CD8-positive, alpha-beta memory T cell (primary cell): Measurements from ENCODE around the gene AGBL4. TPM values are rescaled to one million over a fixed set of nuclear protein-coding genes. Genes with fewer than 3 reads are reported as not detected.

Experiments used
- CTCF ChIA-PET: fragments of 350-600 bp; sonication (Branson Sonifier 250); formaldehyde crosslinking; loops from one replicate; lab custom pipeline; 2021; ENCODE audit warnings: antibody characterized with exemption; lab: Charles Lee
- POLR2A ChIA-PET: fragments of 350-600 bp; sonication (Branson Sonifier 250); formaldehyde crosslinking; loops from one replicate; lab custom pipeline; 2021; ENCODE audit warnings: antibody characterized with exemption; lab: Charles Lee
- DNase-seq, 5 donors: peaks; one replicate each; pipeline versions ENCODE4 v3.0.0 to v3.0.0-alpha.2; 2020 to 2022; ENCODE audit warnings: mixed read lengths in 1 of 5
- H3K27ac ChIP-seq: one replicate; pipeline ENCODE4 v1.7.0; 2013; ENCODE audit warnings: low read depth, mild to moderate bottlenecking, low read length, moderate library complexity
- H3K27me3 ChIP-seq: 2 replicates; pipeline ENCODE4 v1.7.0; 2013; ENCODE audit warnings: low read length, mild to moderate bottlenecking; ENCODE audit not compliant: insufficient read depth, poor library complexity, severe bottlenecking
- H3K36me3 ChIP-seq: 2 replicates; pipeline ENCODE4 v1.7.0; 2013; ENCODE audit warnings: mild to moderate bottlenecking, low read length, moderate library complexity; ENCODE audit not compliant: insufficient read depth
- H3K4me1 ChIP-seq: 2 replicates; pipeline ENCODE4 v1.7.0; 2013; ENCODE audit warnings: mild to moderate bottlenecking, low read length, moderate library complexity; ENCODE audit not compliant: insufficient read depth
- H3K4me3 ChIP-seq: 2 replicates; pipeline ENCODE4 v1.7.0; 2013; ENCODE audit warnings: mild to moderate bottlenecking, low read length
- H3K9me3 ChIP-seq: 2 replicates; pipeline ENCODE4 v1.7.0; 2013; ENCODE audit warnings: mild to moderate bottlenecking, low read length
- H3K27ac Mint-ChIP-seq, 8 donors: one replicate each; pipeline ENCODE4 v1.8.0; 2020 to 2021; ENCODE audit warnings: mixed read lengths in 8 of 8, mild to moderate bottlenecking in 6 of 8, inconsistent platforms in 3 of 8, moderate library complexity in 3 of 8
- H3K27me3 Mint-ChIP-seq, 2 donors: one replicate each; pipeline ENCODE4 v1.8.0; 2020 to 2021; ENCODE audit warnings: mixed read lengths in 2 of 2, mild to moderate bottlenecking in 1 of 2, moderate library complexity in 1 of 2
- H3K36me3 Mint-ChIP-seq, 3 donors: one replicate each; pipeline ENCODE4 v1.8.0; 2020 to 2021; ENCODE audit warnings: mixed read lengths in 3 of 3, inconsistent platforms in 1 of 3, mild to moderate bottlenecking in 1 of 3
- H3K4me1 Mint-ChIP-seq, 3 donors: one replicate each; pipeline ENCODE4 v1.8.0; 2020 to 2021; ENCODE audit warnings: mixed read lengths in 3 of 3, inconsistent platforms in 1 of 3, mild to moderate bottlenecking in 1 of 3
- H3K4me3 Mint-ChIP-seq, 7 donors: one replicate each; pipeline ENCODE4 v1.8.0; 2020 to 2021; ENCODE audit warnings: mixed read lengths in 7 of 7, mild to moderate bottlenecking in 6 of 7, moderate library complexity in 4 of 7, inconsistent platforms in 2 of 7
- H3K9me3 Mint-ChIP-seq, 5 donors: one replicate each; pipeline ENCODE4 v1.8.0; 2020 to 2022; ENCODE audit warnings: mixed read lengths in 5 of 5, mild to moderate bottlenecking in 3 of 5, moderate library complexity in 2 of 5, inconsistent platforms in 1 of 5
- polyA plus RNA-seq: library from polyadenylated mRNA; unstranded; fragments of 300-500 nt; fragmentation: Illumina TruSeq; gene quantifications from one replicate; pipeline ENCODE4 v1.2.3, GENCODE V29; 2021
- total RNA-seq, 2 experiments: library from RNA; stranded (reverse); gene quantifications; one replicate each; pipeline ENCODE4 v1.2.3, GENCODE V29; 2021

The AGBL4 gene
- total and polyA plus RNA-seq, 3 experiments from 2014 or later = 0.22 TPM; not detected in 2

GRCh38 chr1:48955774-48956173, 1068.0 kb downstream of the AGBL4 start:
- Mint-ChIP-seq H3K9me3 (peaks cover 0 to 5% (median 0%) of the 10 kb centered on the region in 5 donors), H3K4me3 (no peak overlapping the region), H3K36me3 (no peaks in the 10 kb centered on the region), H3K4me1 (no peaks in the 10 kb centered on the region), H3K27me3 (no peaks in the 10 kb centered on the region), H3K27ac (no peak overlapping the region)
- H3K27ac ChIP-seq = no peak overlapping the region
- no peak overlapping the region for H3K4me3 ChIP-seq
- H3K27me3 ChIP-seq = no peaks in the 10 kb centered on the region
- no peaks in the 10 kb centered on the region for H3K36me3 ChIP-seq
- H3K9me3 ChIP-seq = no peaks in the 10 kb centered on the region
- CTCF ChIA-PET = no interaction called here
- DNase-seq = no peak
- POLR2A ChIA-PET = no interaction called here
- H3K4me1 ChIP-seq = no peaks in the 10 kb centered on the region

DNA sequence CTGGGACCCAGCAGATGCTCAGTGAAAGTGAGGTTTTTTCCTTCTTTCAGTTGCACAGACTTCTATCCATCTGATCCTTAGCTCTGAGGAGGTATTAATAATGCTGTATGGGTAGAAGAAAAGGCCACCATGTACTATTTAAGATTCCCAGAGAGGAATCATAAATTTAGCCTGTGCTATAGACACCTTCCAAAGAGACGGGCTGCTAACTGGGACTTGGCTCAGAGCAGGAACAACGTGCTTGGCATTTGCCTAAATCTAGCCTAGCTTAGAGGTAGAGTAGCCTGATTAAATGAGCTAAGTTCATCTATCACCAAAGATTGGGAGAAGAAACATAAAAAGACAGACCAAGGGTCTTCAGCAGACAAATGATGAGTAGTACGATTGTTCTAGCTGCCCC, 1070.1 kb downstream of the AGBL4 start:
- Histone ChIP-seq H3K4me1 (no peaks in the 10 kb centered on the region), H3K4me3 (no peak overlapping the region), H3K36me3 (no peaks in the 10 kb centered on the region), H3K27ac (no peak overlapping the region), H3K27me3 (no peaks in the 10 kb centered on the region), H3K9me3 (no peaks in the 10 kb centered on the region)
- POLR2A ChIA-PET = no interaction called here
- no peak overlapping the region for H3K4me3 Mint-ChIP-seq
- DNase-seq = no peak
- no peaks in the 10 kb centered on the region for H3K27me3 Mint-ChIP-seq
- peaks cover 0 to 2% (median 0%) of the 10 kb centered on the region in 5 donors for H3K9me3 Mint-ChIP-seq
- no peak overlapping the region for H3K27ac Mint-ChIP-seq
- no peaks in the 10 kb centered on the region for H3K36me3 Mint-ChIP-seq
- no peaks in the 10 kb centered on the region for H3K4me1 Mint-ChIP-seq
- CTCF ChIA-PET = no interaction called here

DNA sequence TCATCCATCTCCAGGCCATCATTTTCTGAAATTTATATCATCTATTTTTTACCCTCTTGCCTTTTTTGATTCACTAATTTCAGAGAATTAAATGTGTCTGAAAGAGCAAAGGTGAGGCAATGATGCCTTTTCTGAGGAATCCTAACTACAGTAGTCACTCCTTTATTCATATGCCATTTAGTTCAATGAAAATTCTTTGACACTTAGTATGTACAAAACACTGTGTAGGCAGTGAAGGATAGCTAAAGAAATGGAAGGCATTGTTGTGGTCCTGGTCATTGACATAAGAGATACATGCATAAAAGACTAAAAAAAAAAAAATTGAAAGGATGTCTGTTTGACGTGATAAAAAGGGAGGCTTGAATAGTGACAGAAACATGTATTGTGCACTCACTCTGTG, 1075.2 kb downstream of the AGBL4 start:
- CTCF ChIA-PET = no interaction called here
- H3K4me1 Mint-ChIP-seq = no peaks in the 10 kb centered on the region
- no peaks in the 10 kb centered on the region for H3K27me3 Mint-ChIP-seq

DNA sequence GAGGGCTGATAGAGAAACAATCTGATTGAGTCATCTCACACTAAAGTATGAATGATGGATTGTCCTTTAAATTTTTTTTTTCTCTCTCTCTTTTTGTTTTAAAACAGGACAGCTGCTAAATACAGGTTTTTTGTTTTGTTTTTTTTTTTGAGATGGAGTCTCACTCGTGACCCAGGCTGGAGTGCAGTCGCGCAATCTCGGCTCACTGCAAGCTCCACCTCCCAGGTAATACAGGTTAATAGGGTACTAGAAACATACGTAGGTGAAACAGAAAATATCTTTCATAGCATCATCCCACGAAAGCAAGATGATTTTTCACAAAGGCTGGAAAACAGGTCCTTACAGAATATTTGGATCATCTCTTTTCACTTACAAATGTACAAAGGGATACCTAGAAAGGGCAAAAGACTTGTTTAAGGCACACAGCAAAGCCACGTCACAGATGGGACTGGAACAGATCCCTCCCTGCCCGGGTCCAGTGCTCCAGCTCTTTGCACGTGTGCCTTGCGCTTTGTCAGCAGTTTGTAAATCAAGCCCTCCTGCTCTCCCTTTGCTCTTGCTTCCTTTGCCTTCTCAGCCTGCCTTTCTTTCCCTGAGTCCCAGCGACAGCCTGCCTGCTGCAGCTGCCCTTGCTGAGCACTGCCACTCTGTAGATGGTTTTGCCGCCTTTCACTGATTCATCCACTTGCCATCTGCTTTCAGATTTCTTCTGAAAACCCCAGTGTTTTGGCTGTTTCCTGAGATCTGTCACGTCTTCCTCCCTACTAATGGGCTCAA, 1075.8 kb downstream of the AGBL4 start:
- Histone ChIP-seq H3K27me3 (no peaks in the 10 kb centered on the region), H3K36me3 (no peaks in the 10 kb centered on the region), H3K4me1 (no peaks in the 10 kb centered on the region), H3K27ac (no peak overlapping the region), H3K4me3 (no peak overlapping the region), H3K9me3 (no peaks in the 10 kb centered on the region)
- no peak for DNase-seq
- H3K9me3 Mint-ChIP-seq = peaks cover 0 to 4% (median 0%) of the 10 kb centered on the region in 5 donors
- no peak overlapping the region for H3K27ac Mint-ChIP-seq
- POLR2A ChIA-PET = no interaction called here
- no peaks in the 10 kb centered on the region for H3K36me3 Mint-ChIP-seq
- no peaks in the 10 kb centered on the region for H3K4me1 Mint-ChIP-seq
- no peaks in the 10 kb centered on the region for H3K27me3 Mint-ChIP-seq
- H3K4me3 Mint-ChIP-seq = no peak overlapping the region
- CTCF ChIA-PET = no interaction called here

More for the DNA sequence above, 1075.2 kb downstream of the AGBL4 start:
- H3K4me1 ChIP-seq = no peaks in the 10 kb centered on the region
- no peaks in the 10 kb centered on the region for H3K36me3 Mint-ChIP-seq
- H3K27ac ChIP-seq = no peak overlapping the region
- no peaks in the 10 kb centered on the region for H3K9me3 ChIP-seq
- no peak overlapping the region for H3K4me3 Mint-ChIP-seq
- POLR2A ChIA-PET = no interaction called here
- H3K4me3 ChIP-seq = no peak overlapping the region
- no peak for DNase-seq
- no peak overlapping the region for H3K27ac Mint-ChIP-seq
- no peaks in the 10 kb centered on the region for H3K27me3 ChIP-seq
- H3K9me3 Mint-ChIP-seq = peaks cover 0 to 4% (median 0%) of the 10 kb centered on the region in 5 donors
- H3K36me3 ChIP-seq = no peaks in the 10 kb centered on the region

- Histone ChIP-seq H3K9me3 (no peaks in the 10 kb centered on the region), H3K36me3 (no peaks in the 10 kb centered on the region), H3K27ac (no peak overlapping the region), H3K27me3 (no peaks in the 10 kb centered on the region), H3K4me1 (no peaks in the 10 kb centered on the region), H3K4me3 (no peak overlapping the region)
- no peak overlapping the region for H3K27ac Mint-ChIP-seq
- H3K4me1 Mint-ChIP-seq = no peaks in the 10 kb centered on the region
- ChIA-PET CTCF (no interaction called here), POLR2A (no interaction called here)
- no peaks in the 10 kb centered on the region for H3K27me3 Mint-ChIP-seq
- no peaks in the 10 kb centered on the region for H3K36me3 Mint-ChIP-seq
- peaks cover 0 to 4% (median 0%) of the 10 kb centered on the region in 5 donors for H3K9me3 Mint-ChIP-seq
- H3K4me3 Mint-ChIP-seq = no peak overlapping the region
- no peak for DNase-seq
Measured at GRCh38 chr1:48946070-48946469, 1077.7 kb downstream of the AGBL4 start.

- Histone ChIP-seq H3K9me3 (no peaks in the 10 kb centered on the region), H3K27me3 (no peaks in the 10 kb centered on the region), H3K4me1 (no peaks in the 10 kb centered on the region), H3K36me3 (no peaks in the 10 kb centered on the region), H3K4me3 (no peak overlapping the region), H3K27ac (no peak overlapping the region)
- H3K27ac Mint-ChIP-seq = no peak overlapping the region
- CTCF ChIA-PET = no interaction called here
- no peak for DNase-seq
- peaks cover 0 to 4% (median 0%) of the 10 kb centered on the region in 5 donors for H3K9me3 Mint-ChIP-seq
- no peaks in the 10 kb centered on the region for H3K27me3 Mint-ChIP-seq
- H3K4me3 Mint-ChIP-seq = no peak overlapping the region
- POLR2A ChIA-PET = no interaction called here
- H3K4me1 Mint-ChIP-seq = no peaks in the 10 kb centered on the region
- H3K36me3 Mint-ChIP-seq = no peaks in the 10 kb centered on the region
Measured at GRCh38 chr1:48944811-48945210, 1078.9 kb downstream of the AGBL4 start.

DNA sequence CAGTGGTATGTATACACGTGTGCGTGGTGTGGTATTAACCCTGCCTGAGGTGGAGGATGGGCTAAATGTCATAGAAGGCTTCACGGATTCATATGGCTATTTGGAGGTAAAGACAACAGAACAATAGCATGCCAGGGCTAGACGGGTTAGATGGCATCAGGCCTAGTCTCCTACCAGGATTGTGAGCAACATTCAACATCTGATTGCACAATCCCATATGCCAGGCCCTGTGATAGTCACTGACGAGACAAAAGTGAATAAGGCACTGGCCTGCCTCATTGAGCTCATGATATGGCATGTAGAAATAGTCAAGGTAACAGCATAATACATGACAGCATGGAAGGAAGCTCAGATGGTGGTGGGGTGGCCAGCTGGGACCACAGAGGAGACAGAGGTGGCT, 1079.9 kb downstream of the AGBL4 start:
- Histone ChIP-seq H3K9me3 (no peaks in the 10 kb centered on the region), H3K27me3 (no peaks in the 10 kb centered on the region), H3K27ac (no peak overlapping the region), H3K4me3 (no peak overlapping the region), H3K36me3 (no peaks in the 10 kb centered on the region), H3K4me1 (no peaks in the 10 kb centered on the region)
- H3K4me1 Mint-ChIP-seq = no peaks in the 10 kb centered on the region
- H3K27me3 Mint-ChIP-seq = peaks cover 0 to 2% of the 10 kb centered on the region in 2 donors
- H3K9me3 Mint-ChIP-seq = peaks cover 0 to 4% (median 0%) of the 10 kb centered on the region in 5 donors
- no peak overlapping the region for H3K27ac Mint-ChIP-seq
- POLR2A ChIA-PET = no interaction called here
- CTCF ChIA-PET = interaction anchor here (1.1 kb wide), 1 partner anchor 10 kb away, joined by 3 read pairs; no protein-coding TSS in a partner anchor
- H3K36me3 Mint-ChIP-seq = no peaks in the 10 kb centered on the region
- no peak overlapping the region for H3K4me3 Mint-ChIP-seq
- no peak for DNase-seq

GRCh38 chr1:48943393-48943792, 1080.4 kb downstream of the AGBL4 start:
- H3K4me1 Mint-ChIP-seq = no peaks in the 10 kb centered on the region
- POLR2A ChIA-PET = no interaction called here
- peaks cover 0 to 6% of the 10 kb centered on the region in 2 donors for H3K27me3 Mint-ChIP-seq
- no peak overlapping the region for H3K27ac Mint-ChIP-seq
- no peaks in the 10 kb centered on the region for H3K4me1 ChIP-seq
- no peak overlapping the region for H3K27ac ChIP-seq
- H3K36me3 Mint-ChIP-seq = no peaks in the 10 kb centered on the region
- no peak overlapping the region for H3K4me3 ChIP-seq
- no peak for DNase-seq
- H3K36me3 ChIP-seq = no peaks in the 10 kb centered on the region
- H3K9me3 ChIP-seq = no peaks in the 10 kb centered on the region
- no peak overlapping the region for H3K4me3 Mint-ChIP-seq
- peaks cover 0 to 3% (median 0%) of the 10 kb centered on the region in 5 donors for H3K9me3 Mint-ChIP-seq
- CTCF ChIA-PET = interaction anchor here (1.1 kb wide), 1 partner anchor 10 kb away, joined by 3 read pairs; no protein-coding TSS in a partner anchor
- H3K27me3 ChIP-seq = no peaks in the 10 kb centered on the region
